Measurements from ENCODE around the gene ARID1B. TPM values are rescaled to one million over a fixed set of nuclear protein-coding genes. Genes with fewer than 3 reads are reported as not detected.

ARID1B gene
- total and polyA plus RNA-seq, 11 donors = 15.3 to 76.1 (median 40.7) TPM

GRCh38 chr6:157092736-157093135 lies 315.6 kb downstream of the ARID1B start:
- Histone ChIP-seq H3K36me3 (peaks cover 0 to 4% (median 0%) of the 10 kb centered on the region in 9 donors), H3K4me1 (peaks cover 0 to 69% (median 34%) of the 10 kb centered on the region in 12 donors), H3K4me3 (no peak overlapping the region), H3K27ac (peak overlapping the region in 1 of 12 donors; percentile 15), H3K9me3 (no peaks in the 10 kb centered on the region), H3K27me3 (no peaks in the 10 kb centered on the region)
- intact Hi-C loops (cut with DNase I) = no loop called here
- no peak for DNase-seq
- peak; percentile 38 to 62 (median 58) for ATAC-seq
- TF ChIP-seq POLR2A (IDR thresholded peaks at IDR 0.05) = no peak
- no peak for TF ChIP-seq CTCF (IDR thresholded peaks at IDR 0.05)
- WGBS, 4 donors = 55 to 57% (median 55%) methylated on average over 6 of the region's 6 CpGs

- ATAC-seq (no peak), DNase-seq (no peak)
- H3K9me3 ChIP-seq = no peaks in the 10 kb centered on the region
- no peaks in the 10 kb centered on the region for H3K27me3 ChIP-seq
- intact Hi-C loops (cut with DNase I) = no loop called here
- TF ChIP-seq POLR2A (IDR thresholded peaks at IDR 0.05) (no peak), CTCF (IDR thresholded peaks at IDR 0.05) (no peak)
- peaks cover 0 to 62% (median 28%) of the 10 kb centered on the region in 12 donors for H3K4me1 ChIP-seq
- WGBS, 4 donors = 77 to 83% (median 82%) methylated on average over 3 of the region's 3 CpGs
- no peak overlapping the region for H3K27ac ChIP-seq
- H3K36me3 ChIP-seq = peaks cover 0 to 6% (median 0%) of the 10 kb centered on the region in 9 donors
- no peak overlapping the region for H3K4me3 ChIP-seq
These were observed 316.4 kb downstream of the ARID1B start for GRCh38 chr6:157093536-157093935.

GRCh38 chr6:157094038-157094437 lies 316.9 kb downstream of the ARID1B start:
- peaks cover 0 to 4% (median 0%) of the 10 kb centered on the region in 9 donors for H3K36me3 ChIP-seq
- no peaks in the 10 kb centered on the region for H3K27me3 ChIP-seq
- intact Hi-C loops (cut with DNase I) = no loop called here
- no peak overlapping the region for H3K27ac ChIP-seq
- ATAC-seq (no peak), DNase-seq (no peak)
- peaks cover 0 to 57% (median 24%) of the 10 kb centered on the region in 12 donors for H3K4me1 ChIP-seq
- 95 to 96% (median 96%) methylated on average over 6 of the region's 6 CpGs for WGBS, 4 donors
- TF ChIP-seq POLR2A (IDR thresholded peaks at IDR 0.05) (no peak), CTCF (IDR thresholded peaks at IDR 0.05) (no peak)
- H3K4me3 ChIP-seq = no peak overlapping the region
- no peaks in the 10 kb centered on the region for H3K9me3 ChIP-seq

- peaks cover 0 to 60% (median 24%) of the 10 kb centered on the region in 12 donors for H3K4me1 ChIP-seq
These were observed 317.9 kb downstream of the ARID1B start for GRCh38 chr6:157095084-157095483.

More at GRCh38 chr6:157095084-157095483, 317.9 kb downstream of the ARID1B start:
- TF ChIP-seq POLR2A (IDR thresholded peaks at IDR 0.05) (no peak), CTCF (IDR thresholded peaks at IDR 0.05) (no peak)
- no peak overlapping the region for H3K27ac ChIP-seq
- 89 to 91% (median 90%) methylated on average over 6 of the region's 6 CpGs for WGBS, 4 donors
- no peaks in the 10 kb centered on the region for H3K27me3 ChIP-seq
- peaks cover 0 to 4% (median 0%) of the 10 kb centered on the region in 9 donors for H3K36me3 ChIP-seq
- H3K4me3 ChIP-seq = no peak overlapping the region
- ATAC-seq (no peak), DNase-seq (no peak)
- no peaks in the 10 kb centered on the region for H3K9me3 ChIP-seq
- intact Hi-C loops (cut with DNase I) = no loop called here
